Keratinocyte (primary cell): Measurements from ENCODE around the gene ANXA2R. TPM values are rescaled to one million over a fixed set of nuclear protein-coding genes. Genes with fewer than 3 reads are reported as not detected.
"Not testable (repeated sequence)": the region's sequence is repeated elsewhere in the genome, so short reads cannot be mapped to it uniquely, and the experiment has no call there.

ENCODE experiments used
- DNase-seq: peaks from one replicate; pipeline ENCODE4 v3.0.0-alpha.2; 2011; ENCODE audit warnings: low read depth, missing footprints, low spot score
- FAIRE-seq: peaks from 2 replicates; lab custom pipeline; 2011; peaks lifted over from hg19 to GRCh38; lab: Jason Lieb, UNC
- H2AFZ ChIP-seq: 2 replicates; pipeline ENCODE4 v1.6.0; 2012; ENCODE audit warnings: low read length, control low read depth, inconsistent platforms; ENCODE audit not compliant: control insufficient read depth
- H3K27ac ChIP-seq: 2 replicates; pipeline ENCODE4 v1.5.1; 2011; ENCODE audit warnings: low read length; ENCODE audit not compliant: control insufficient read depth, insufficient read depth
- H3K27me3 ChIP-seq: 3 replicates; pipeline ENCODE4 v1.6.0; 2011; ENCODE audit warnings: low read length; ENCODE audit not compliant: control insufficient read depth, insufficient read depth; ENCODE audit errors: extremely low read depth
- H3K36me3 ChIP-seq, 2 experiments: 2 replicates in 1 of 2; 3 replicates in 1 of 2; pipeline ENCODE4 v1.5.1; 2011; ENCODE audit warnings: low read length in 2 of 2, mild to moderate bottlenecking in 1 of 2; ENCODE audit not compliant: control insufficient read depth in 2 of 2, insufficient read depth in 2 of 2; ENCODE audit errors: extremely low read depth in 1 of 2
- H3K4me1 ChIP-seq: 3 replicates; pipeline ENCODE4 v1.5.1; 2011; ENCODE audit warnings: low read length; ENCODE audit not compliant: control insufficient read depth, insufficient read depth; ENCODE audit errors: extremely low read depth
- H3K4me2 ChIP-seq: 3 replicates; pipeline ENCODE4 v1.6.0; 2011; ENCODE audit warnings: low read depth, low read length; ENCODE audit not compliant: control insufficient read depth, insufficient read depth; ENCODE audit errors: extremely low read depth
- H3K4me3 ChIP-seq, 3 experiments: fragments of 200-600 bp in 1 of 3; sonication (generic) in 1 of 3; 2 replicates in 2 of 3; 3 replicates in 1 of 3; pipeline ENCODE4 v1.5.1; 2011 to 2016; ENCODE audit warnings: low read length in 3 of 3, mild to moderate bottlenecking in 3 of 3, control low read depth in 2 of 3, inconsistent platforms in 1 of 3, low read depth in 1 of 3, mixed read lengths in 1 of 3, mixed run types in 1 of 3, moderate library complexity in 1 of 3; ENCODE audit not compliant: control insufficient read depth in 2 of 3, insufficient read depth in 2 of 3; ENCODE audit errors: extremely low read depth in 1 of 3
- H3K79me2 ChIP-seq: 2 replicates; pipeline ENCODE4 v1.6.0; 2012; ENCODE audit warnings: low read length; ENCODE audit not compliant: control insufficient read depth, insufficient read depth
- H3K9ac ChIP-seq: 3 replicates; pipeline ENCODE4 v1.6.0; 2011; ENCODE audit warnings: low read length; ENCODE audit not compliant: control insufficient read depth, insufficient read depth; ENCODE audit errors: extremely low read depth
- H3K9me1 ChIP-seq: 3 replicates; pipeline ENCODE4 v1.6.0; 2011; ENCODE audit warnings: low read length; ENCODE audit not compliant: control insufficient read depth, insufficient read depth; ENCODE audit errors: extremely low read depth
- H3K9me3 ChIP-seq: 2 replicates; pipeline ENCODE4 v1.5.1; 2012; ENCODE audit warnings: low read depth, low read length; ENCODE audit not compliant: control insufficient read depth
- H4K20me1 ChIP-seq: 3 replicates; pipeline ENCODE4 v1.6.0; 2011; ENCODE audit warnings: low read length; ENCODE audit not compliant: control insufficient read depth, insufficient read depth; ENCODE audit errors: extremely low read depth
- EZH2 ChIP-seq: IDR thresholded peaks from one replicate; pipeline ENCODE4 v1.6.1; 2012; ENCODE audit warnings: inconsistent platforms, mild to moderate bottlenecking, low read length, moderate library complexity
- dilution Hi-C: fragments of 300-500 bp; cut with MboI; formaldehyde crosslinking; loops from one replicate; pipeline ENCODE4 v1.7.0; 2020; ENCODE audit warnings: low sequenced_read_pairs; ENCODE audit not compliant: extremely low pct_ligation_motif_present
- polyA plus RNA-seq, 5 experiments: library from polyadenylated mRNA; depleted of rRNA in 3 of 5; stranded (reverse) in 3 of 5; stranded (forward) in 1 of 5; unstranded in 1 of 5; fragments of >200 nt; gene quantifications; 1 replicate in 1 of 5; 2 replicates in 3 of 5; 3 replicates in 1 of 5; pipeline versions ENCODE4 v1.2.1 to v1.2.3, GENCODE V29; 2011 to 2012; ENCODE audit warnings: missing spikeins in 2 of 5, low read depth in 1 of 5, low replicate concordance in 1 of 5
- TF ChIP-seq, protein P1 (sequence below), 3 experiments: IDR thresholded peaks in 1 of 3; conservative IDR thresholded peaks in 1 of 3; optimal IDR thresholded peaks in 1 of 3; 2 replicates in 2 of 3; 3 replicates in 1 of 3; pipeline versions ENCODE3 to v1.5.1; 2011; ENCODE audit warnings: low read length in 3 of 3, mild to moderate bottlenecking in 3 of 3, moderate library complexity in 2 of 3, control low read depth in 1 of 3, inconsistent platforms in 1 of 3; ENCODE audit not compliant: insufficient read depth in 2 of 3; ENCODE audit errors: extremely low read depth in 1 of 3

ANXA2R gene
- polyA plus RNA-seq, 1 donor (not counting 4 experiments of a cell fraction or from before 2014, with no cell fraction given): 0.17 TPM

DNA sequence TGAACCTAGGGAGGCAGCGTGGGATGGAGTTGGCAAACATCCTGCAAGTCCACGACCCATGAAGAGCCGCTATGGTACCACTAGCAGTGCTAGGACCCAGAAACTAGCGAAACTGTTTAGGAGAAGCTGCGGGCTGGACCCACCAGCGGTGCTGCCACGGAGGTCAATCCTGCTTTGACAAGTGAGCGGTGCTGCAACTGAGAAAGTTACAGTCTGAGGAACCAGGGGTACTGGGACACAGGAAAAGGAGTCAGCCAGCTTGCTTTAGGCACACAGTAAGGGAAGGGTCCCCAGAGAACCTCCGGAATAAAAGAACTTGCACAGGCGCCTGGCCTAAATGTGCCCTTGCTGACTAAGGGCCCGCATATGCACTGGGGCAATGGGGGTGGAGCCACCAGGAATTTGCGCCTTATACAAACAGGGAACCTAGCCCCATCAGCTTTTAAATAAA, 23.6 kb upstream of the ANXA2R start:
- peaks cover 36% of the 10 kb centered on the region for H3K79me2 ChIP-seq
- H3K9ac ChIP-seq: no peak overlapping the region
- no peak for FAIRE-seq
- no peaks in the 10 kb centered on the region for H3K9me1 ChIP-seq
- H3K36me3 ChIP-seq: no peaks in the 10 kb centered on the region
- dilution Hi-C loops: no loop called here
- H2AFZ ChIP-seq: no peak overlapping the region
- H3K9me3 ChIP-seq: no peaks in the 10 kb centered on the region
- TF ChIP-seq, protein P1, sequence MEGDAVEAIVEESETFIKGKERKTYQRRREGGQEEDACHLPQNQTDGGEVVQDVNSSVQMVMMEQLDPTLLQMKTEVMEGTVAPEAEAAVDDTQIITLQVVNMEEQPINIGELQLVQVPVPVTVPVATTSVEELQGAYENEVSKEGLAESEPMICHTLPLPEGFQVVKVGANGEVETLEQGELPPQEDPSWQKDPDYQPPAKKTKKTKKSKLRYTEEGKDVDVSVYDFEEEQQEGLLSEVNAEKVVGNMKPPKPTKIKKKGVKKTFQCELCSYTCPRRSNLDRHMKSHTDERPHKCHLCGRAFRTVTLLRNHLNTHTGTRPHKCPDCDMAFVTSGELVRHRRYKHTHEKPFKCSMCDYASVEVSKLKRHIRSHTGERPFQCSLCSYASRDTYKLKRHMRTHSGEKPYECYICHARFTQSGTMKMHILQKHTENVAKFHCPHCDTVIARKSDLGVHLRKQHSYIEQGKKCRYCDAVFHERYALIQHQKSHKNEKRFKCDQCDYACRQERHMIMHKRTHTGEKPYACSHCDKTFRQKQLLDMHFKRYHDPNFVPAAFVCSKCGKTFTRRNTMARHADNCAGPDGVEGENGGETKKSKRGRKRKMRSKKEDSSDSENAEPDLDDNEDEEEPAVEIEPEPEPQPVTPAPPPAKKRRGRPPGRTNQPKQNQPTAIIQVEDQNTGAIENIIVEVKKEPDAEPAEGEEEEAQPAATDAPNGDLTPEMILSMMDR (optimal IDR thresholded peaks at IDR 0.05 in 1 of 3, IDR thresholded peaks at IDR 0.05 in 1 of 3, conservative IDR thresholded peaks at IDR 0.05 in 1 of 3; ENCODE audit: extremely low read depth in 1 of 3, insufficient read depth in 2 of 3, low read length in 3 of 3): no peak
- no peak for TF ChIP-seq EZH2
- H3K4me1 ChIP-seq: peaks cover 20% of the 10 kb centered on the region
- no peaks in the 10 kb centered on the region for H4K20me1 ChIP-seq
- H3K27me3 ChIP-seq: no peaks in the 10 kb centered on the region
- no peak overlapping the region for H3K4me2 ChIP-seq
- no peak overlapping the region for H3K4me3 ChIP-seq
- no peak for DNase-seq
- H3K27ac ChIP-seq: no peak overlapping the region

DNA sequence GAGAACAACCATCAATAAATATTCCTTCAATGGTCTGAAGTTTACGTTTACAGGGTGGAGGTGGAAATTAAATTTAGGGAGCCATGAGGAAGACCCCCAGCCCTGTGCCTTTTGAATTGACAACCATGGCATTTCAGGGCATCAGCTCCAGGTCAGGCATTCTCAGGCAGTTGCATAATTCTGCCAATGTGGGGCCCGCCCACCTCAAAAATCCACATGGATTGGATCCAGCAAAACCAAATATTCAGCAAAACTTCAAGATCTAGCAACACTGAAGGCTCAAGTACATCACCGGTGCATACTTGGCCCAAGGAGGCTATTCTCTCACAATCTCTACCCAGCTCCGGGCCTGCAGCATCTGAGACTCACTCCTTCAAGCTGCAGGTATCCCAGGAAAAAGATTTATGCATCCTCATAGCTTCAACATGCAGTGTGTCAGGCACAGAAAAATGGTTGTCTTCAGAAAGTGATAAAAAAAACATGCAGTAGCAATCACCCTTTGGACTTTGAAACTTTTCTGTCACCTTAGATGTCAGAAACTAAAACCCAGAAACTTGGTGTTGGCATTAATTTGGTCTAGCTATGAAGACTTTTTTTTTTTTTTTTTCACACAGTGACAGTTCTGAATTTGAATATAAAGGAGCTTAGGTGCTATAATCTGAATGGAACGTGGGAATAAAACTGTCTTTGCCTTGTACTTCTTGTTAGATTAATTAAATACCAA, 21.4 kb upstream of the ANXA2R start:
- H3K36me3 ChIP-seq: no peaks in the 10 kb centered on the region
- DNase-seq (no peak), FAIRE-seq (no peak)
- no peak overlapping the region for H3K27ac ChIP-seq
- peaks cover 9% of the 10 kb centered on the region for H3K4me1 ChIP-seq
- no peak overlapping the region for H3K9ac ChIP-seq
- dilution Hi-C loops: no loop called here
- H3K27me3 ChIP-seq: no peaks in the 10 kb centered on the region
- no peak overlapping the region for H2AFZ ChIP-seq
- H3K9me1 ChIP-seq: no peaks in the 10 kb centered on the region
- no peak overlapping the region for H3K4me3 ChIP-seq
- no peak overlapping the region for H3K4me2 ChIP-seq
- H3K9me3 ChIP-seq: no peaks in the 10 kb centered on the region
- H3K79me2 ChIP-seq: peaks cover 17% of the 10 kb centered on the region
- TF ChIP-seq, protein P1 (optimal IDR thresholded peaks at IDR 0.05 in 1 of 3, IDR thresholded peaks at IDR 0.05 in 1 of 3, conservative IDR thresholded peaks at IDR 0.05 in 1 of 3; ENCODE audit: extremely low read depth in 1 of 3, insufficient read depth in 2 of 3, low read length in 3 of 3): no peak
- no peaks in the 10 kb centered on the region for H4K20me1 ChIP-seq

DNA sequence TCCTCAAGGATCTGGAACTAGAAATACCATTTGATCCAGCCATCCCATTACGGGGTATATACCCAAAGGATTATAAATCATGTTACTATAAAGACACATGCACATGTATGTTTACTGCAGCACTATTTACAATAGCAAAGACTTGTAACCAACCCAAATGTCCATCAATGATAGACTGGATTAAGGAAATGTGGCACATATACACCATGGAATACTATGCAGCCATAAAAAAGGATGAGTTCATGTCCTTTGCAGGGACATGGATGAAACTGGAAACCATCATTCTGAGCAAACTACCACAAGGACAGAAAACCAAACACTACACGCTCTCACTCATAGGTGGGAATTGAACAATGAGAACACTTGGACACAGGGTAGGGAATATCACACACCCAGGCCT, 19.9 kb upstream of the ANXA2R start:
- DNase-seq, FAIRE-seq, H3K36me3 ChIP-seq, dilution Hi-C loops, H3K4me1 ChIP-seq, H3K4me2 ChIP-seq, H3K27ac ChIP-seq, H4K20me1 ChIP-seq, H3K4me3 ChIP-seq, H3K9ac ChIP-seq, H3K9me1 ChIP-seq, H3K9me3 ChIP-seq, H2AFZ ChIP-seq, H3K27me3 ChIP-seq: not testable (repeated sequence)
- peaks cover 14% of the 10 kb centered on the region for H3K79me2 ChIP-seq

DNA sequence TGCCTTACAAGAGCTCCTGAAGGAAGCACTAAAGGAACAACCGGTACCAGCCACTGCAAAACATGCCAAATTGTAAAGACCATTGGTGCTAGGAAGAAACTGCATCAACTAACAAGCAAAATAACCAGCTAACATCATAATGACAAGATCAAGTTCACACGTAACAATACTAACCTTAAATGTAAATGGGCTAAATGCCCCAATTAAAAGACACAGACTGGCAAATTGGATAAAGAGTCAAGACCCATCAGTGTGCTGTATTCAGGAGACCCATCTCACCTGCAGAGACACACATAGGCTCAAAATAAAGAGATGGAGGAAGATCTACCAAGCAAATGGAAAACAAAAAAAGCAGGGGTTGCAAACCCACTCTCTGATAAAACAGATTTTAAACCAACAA, 15.0 kb upstream of the ANXA2R start:
- H3K79me2 ChIP-seq, FAIRE-seq, H3K27me3 ChIP-seq, DNase-seq, dilution Hi-C loops, H3K4me2 ChIP-seq, H3K9me1 ChIP-seq, H3K27ac ChIP-seq, H3K4me1 ChIP-seq, H3K9ac ChIP-seq, H3K9me3 ChIP-seq, H3K4me3 ChIP-seq, H3K36me3 ChIP-seq, H2AFZ ChIP-seq, H4K20me1 ChIP-seq: not testable (repeated sequence)
